Activated T-cell treated with anti-CD3 and anti-CD28 coated beads, Interleukin-2, amount 50 U/mL, for 4 hours (primary cell): ENCODE data around the gene CCL25. TPM values are rescaled to one million over a fixed set of nuclear protein-coding genes. Genes with fewer than 3 reads are reported as not detected.

ENCODE experiments used
- ATAC-seq, 2 donors: fragments of 200-7000 bp; cut with Tn5 transposase; one replicate each; pipeline ENCODE4 v1.10.0; 2021
- DNase-seq: peaks from one replicate; pipeline ENCODE4 v3.0.0-alpha.2; 2020
- H3K27me3 Mint-ChIP-seq: one replicate; pipeline ENCODE4 v1.8.0; 2021; ENCODE audit warnings: low read depth, mixed read lengths
- H3K36me3 Mint-ChIP-seq: one replicate; pipeline ENCODE4 v1.8.0; 2022; ENCODE audit warnings: mixed read lengths; ENCODE audit not compliant: insufficient read depth
- H3K4me1 Mint-ChIP-seq: one replicate; pipeline ENCODE4 v1.8.0; 2021; ENCODE audit warnings: low read depth, mixed read lengths
- H3K4me3 Mint-ChIP-seq: one replicate; pipeline ENCODE4 v1.8.0; 2021; ENCODE audit warnings: mild to moderate bottlenecking, moderate library complexity, mixed read lengths
- H3K9me3 Mint-ChIP-seq: one replicate; pipeline ENCODE4 v1.8.0; 2021; ENCODE audit warnings: mixed read lengths
- total RNA-seq, 3 donors: library from RNA; stranded (reverse); gene quantifications; one replicate each; pipeline ENCODE4 v1.2.1, GENCODE V29; 2021

The CCL25 gene
- total RNA-seq, 3 donors from 2014 or later: not detected

GRCh38 chr19:8057545-8058270, 5.1 kb downstream of the CCL25 start:
- no peak for ATAC-seq
- no peak for DNase-seq
- H3K4me3 Mint-ChIP-seq: no peak overlapping the region
- no peaks in the 10 kb centered on the region for H3K36me3 Mint-ChIP-seq
- no peaks in the 10 kb centered on the region for H3K4me1 Mint-ChIP-seq
- H3K27me3 Mint-ChIP-seq: no peaks in the 10 kb centered on the region
- no peaks in the 10 kb centered on the region for H3K9me3 Mint-ChIP-seq

GRCh38 chr19:8064911-8065874, 12.6 kb downstream of the CCL25 start:
- Mint-ChIP-seq H3K4me1 (no peaks in the 10 kb centered on the region), H3K9me3 (peaks cover 10% of the 10 kb centered on the region), H3K4me3 (no peak overlapping the region), H3K27me3 (no peaks in the 10 kb centered on the region), H3K36me3 (no peaks in the 10 kb centered on the region)
- ATAC-seq: no peak
- no peak for DNase-seq

- no peak for DNase-seq
- H3K4me3 Mint-ChIP-seq: no peak overlapping the region
- no peak for ATAC-seq
- no peaks in the 10 kb centered on the region for H3K4me1 Mint-ChIP-seq
- H3K36me3 Mint-ChIP-seq: no peaks in the 10 kb centered on the region
- peaks cover 12% of the 10 kb centered on the region for H3K9me3 Mint-ChIP-seq
- no peaks in the 10 kb centered on the region for H3K27me3 Mint-ChIP-seq
Measured at GRCh38 chr19:8065875-8066261, 13.3 kb downstream of the CCL25 start.

GRCh38 chr19:8069096-8069973, 16.8 kb downstream of the CCL25 start:
- Mint-ChIP-seq H3K4me1 (no peaks in the 10 kb centered on the region), H3K36me3 (no peaks in the 10 kb centered on the region), H3K9me3 (peaks cover 18% of the 10 kb centered on the region), H3K27me3 (no peaks in the 10 kb centered on the region), H3K4me3 (no peak overlapping the region)
- ATAC-seq (no peak), DNase-seq (no peak)

- no peak overlapping the region for H3K4me3 Mint-ChIP-seq
- no peaks in the 10 kb centered on the region for H3K4me1 Mint-ChIP-seq
- H3K9me3 Mint-ChIP-seq: peaks cover 20% of the 10 kb centered on the region
- no peak for DNase-seq
- H3K27me3 Mint-ChIP-seq: no peaks in the 10 kb centered on the region
- no peaks in the 10 kb centered on the region for H3K36me3 Mint-ChIP-seq
- ATAC-seq: no peak
Measured at GRCh38 chr19:8071912-8072311, 19.4 kb downstream of the CCL25 start.

- DNase-seq (no peak), ATAC-seq (no peak)
- H3K4me1 Mint-ChIP-seq: no peaks in the 10 kb centered on the region
- peaks cover 13% of the 10 kb centered on the region for H3K9me3 Mint-ChIP-seq
- no peak overlapping the region for H3K4me3 Mint-ChIP-seq
- H3K27me3 Mint-ChIP-seq: no peaks in the 10 kb centered on the region
- no peaks in the 10 kb centered on the region for H3K36me3 Mint-ChIP-seq
Measured at GRCh38 chr19:8074501-8074900, 21.9 kb downstream of the CCL25 start.

GRCh38 chr19:8075158-8076074, 22.9 kb downstream of the CCL25 start:
- Mint-ChIP-seq H3K9me3 (peaks cover 8% of the 10 kb centered on the region), H3K4me3 (no peak overlapping the region), H3K4me1 (no peaks in the 10 kb centered on the region), H3K27me3 (no peaks in the 10 kb centered on the region), H3K36me3 (no peaks in the 10 kb centered on the region)
- DNase-seq: no peak
- ATAC-seq: no peak

GRCh38 chr19:8079988-8080387, 27.4 kb downstream of the CCL25 start:
- no peak overlapping the region for H3K4me3 Mint-ChIP-seq
- no peak for ATAC-seq
- peaks cover 3% of the 10 kb centered on the region for H3K27me3 Mint-ChIP-seq
- H3K4me1 Mint-ChIP-seq: no peaks in the 10 kb centered on the region
- no peaks in the 10 kb centered on the region for H3K9me3 Mint-ChIP-seq
- no peak for DNase-seq
- H3K36me3 Mint-ChIP-seq: no peaks in the 10 kb centered on the region

- H3K9me3 Mint-ChIP-seq: no peaks in the 10 kb centered on the region
- no peaks in the 10 kb centered on the region for H3K36me3 Mint-ChIP-seq
- peaks cover 7% of the 10 kb centered on the region for H3K27me3 Mint-ChIP-seq
Measured at GRCh38 chr19:8080832-8081231, 28.3 kb downstream of the CCL25 start.

GRCh38 chr19:8081569-8082550, 29.3 kb downstream of the CCL25 start:
- H3K27me3 Mint-ChIP-seq: peaks cover 7% of the 10 kb centered on the region
- ATAC-seq: no peak
- H3K4me3 Mint-ChIP-seq: no peak overlapping the region
- no peaks in the 10 kb centered on the region for H3K4me1 Mint-ChIP-seq
- no peak for DNase-seq
- H3K9me3 Mint-ChIP-seq: no peaks in the 10 kb centered on the region
- H3K36me3 Mint-ChIP-seq: no peaks in the 10 kb centered on the region

More at GRCh38 chr19:8080832-8081231, 28.3 kb downstream of the CCL25 start:
- ATAC-seq: no peak
- Mint-ChIP-seq H3K4me1 (no peaks in the 10 kb centered on the region), H3K4me3 (no peak overlapping the region)
- DNase-seq: no peak

- ATAC-seq (no peak), DNase-seq (no peak)
- Mint-ChIP-seq H3K27me3 (peaks cover 7% of the 10 kb centered on the region), H3K9me3 (no peaks in the 10 kb centered on the region), H3K4me1 (no peaks in the 10 kb centered on the region), H3K36me3 (no peaks in the 10 kb centered on the region), H3K4me3 (no peak overlapping the region)
Measured at GRCh38 chr19:8083141-8083540, 30.6 kb downstream of the CCL25 start.

GRCh38 chr19:8084152-8084551, 31.6 kb downstream of the CCL25 start:
- no peak overlapping the region for H3K4me3 Mint-ChIP-seq
- H3K9me3 Mint-ChIP-seq: no peaks in the 10 kb centered on the region
- H3K27me3 Mint-ChIP-seq: peaks cover 7% of the 10 kb centered on the region
- DNase-seq (no peak), ATAC-seq (no peak)
- H3K36me3 Mint-ChIP-seq: no peaks in the 10 kb centered on the region
- H3K4me1 Mint-ChIP-seq: no peaks in the 10 kb centered on the region
